Measurements from ENCODE around the gene NOD2. TPM values are rescaled to one million over a fixed set of nuclear protein-coding genes. Genes with fewer than 3 reads are reported as not detected.

Gene NOD2
- total and polyA plus RNA-seq, 8 donors, result 0.79 to 15.2 (median 1.7) TPM

GRCh38 chr16:50774405-50774804 is 81.0 kb downstream of the NOD2 start:
- no peaks in the 10 kb centered on the region for H3K4me1 ChIP-seq
- TF ChIP-seq, protein P1, sequence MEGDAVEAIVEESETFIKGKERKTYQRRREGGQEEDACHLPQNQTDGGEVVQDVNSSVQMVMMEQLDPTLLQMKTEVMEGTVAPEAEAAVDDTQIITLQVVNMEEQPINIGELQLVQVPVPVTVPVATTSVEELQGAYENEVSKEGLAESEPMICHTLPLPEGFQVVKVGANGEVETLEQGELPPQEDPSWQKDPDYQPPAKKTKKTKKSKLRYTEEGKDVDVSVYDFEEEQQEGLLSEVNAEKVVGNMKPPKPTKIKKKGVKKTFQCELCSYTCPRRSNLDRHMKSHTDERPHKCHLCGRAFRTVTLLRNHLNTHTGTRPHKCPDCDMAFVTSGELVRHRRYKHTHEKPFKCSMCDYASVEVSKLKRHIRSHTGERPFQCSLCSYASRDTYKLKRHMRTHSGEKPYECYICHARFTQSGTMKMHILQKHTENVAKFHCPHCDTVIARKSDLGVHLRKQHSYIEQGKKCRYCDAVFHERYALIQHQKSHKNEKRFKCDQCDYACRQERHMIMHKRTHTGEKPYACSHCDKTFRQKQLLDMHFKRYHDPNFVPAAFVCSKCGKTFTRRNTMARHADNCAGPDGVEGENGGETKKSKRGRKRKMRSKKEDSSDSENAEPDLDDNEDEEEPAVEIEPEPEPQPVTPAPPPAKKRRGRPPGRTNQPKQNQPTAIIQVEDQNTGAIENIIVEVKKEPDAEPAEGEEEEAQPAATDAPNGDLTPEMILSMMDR (IDR thresholded peaks at IDR 0.05), result no peak
- peaks cover 0 to 15% of the 10 kb centered on the region in 2 donors for H3K36me3 ChIP-seq
- ATAC-seq, result no peak
- intact Hi-C loops (cut with DNase I), result no loop called here
- H3K27ac ChIP-seq, result no peak overlapping the region
- no peak overlapping the region for H3K4me3 ChIP-seq
- no peaks in the 10 kb centered on the region for H3K27me3 ChIP-seq
- H3K9me3 ChIP-seq, result no peaks in the 10 kb centered on the region
- no peak for DNase-seq

- Histone ChIP-seq H3K36me3 (peaks cover 0 to 17% of the 10 kb centered on the region in 2 donors), H3K9me3 (no peaks in the 10 kb centered on the region), H3K4me1 (no peaks in the 10 kb centered on the region), H3K27me3 (no peaks in the 10 kb centered on the region), H3K4me3 (no peak overlapping the region), H3K27ac (no peak overlapping the region)
- intact Hi-C loops (cut with DNase I), result no loop called here
- ATAC-seq, result no peak
- TF ChIP-seq, protein P1 (IDR thresholded peaks at IDR 0.05), result no peak
- DNase-seq, result no peak
Measured at GRCh38 chr16:50774960-50775359, 81.6 kb downstream of the NOD2 start.

DNA sequence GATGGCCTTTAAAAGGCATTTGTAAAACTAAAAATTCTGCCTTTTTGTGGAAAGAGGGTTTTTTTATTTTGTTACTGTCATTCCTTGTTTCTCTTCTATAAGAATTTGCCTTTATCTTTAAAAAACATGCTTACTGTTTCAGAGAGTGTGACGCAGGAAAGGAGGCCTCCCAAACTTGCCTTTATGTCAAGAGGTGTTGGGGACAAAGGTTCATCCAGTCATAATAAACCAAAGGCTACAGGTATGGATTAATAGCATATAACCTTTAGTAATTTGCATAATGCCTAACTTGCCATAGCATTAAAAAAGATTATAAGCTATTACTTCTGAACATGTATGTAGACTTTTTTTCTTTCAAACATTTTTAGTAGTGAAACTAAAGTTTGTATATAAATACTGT is 82.6 kb downstream of the NOD2 start:
- H3K4me3 ChIP-seq, result no peak overlapping the region
- H3K9me3 ChIP-seq, result no peaks in the 10 kb centered on the region
- no peak for DNase-seq
- ATAC-seq, result no peak
- H3K4me1 ChIP-seq, result no peaks in the 10 kb centered on the region
- peaks cover 0 to 27% of the 10 kb centered on the region in 2 donors for H3K36me3 ChIP-seq
- intact Hi-C loops (cut with DNase I), result no loop called here
- H3K27ac ChIP-seq, result no peak overlapping the region
- H3K27me3 ChIP-seq, result no peaks in the 10 kb centered on the region
- TF ChIP-seq, protein P1 (IDR thresholded peaks at IDR 0.05), result no peak

- intact Hi-C loops (cut with DNase I), result no loop called here
- ATAC-seq (no peak), DNase-seq (no peak)
- peaks cover 0 to 52% of the 10 kb centered on the region in 2 donors for H3K36me3 ChIP-seq
- no peak overlapping the region for H3K4me3 ChIP-seq
- no peak overlapping the region for H3K27ac ChIP-seq
- no peaks in the 10 kb centered on the region for H3K9me3 ChIP-seq
- no peaks in the 10 kb centered on the region for H3K27me3 ChIP-seq
- TF ChIP-seq, protein P1 (IDR thresholded peaks at IDR 0.05), result no peak
- H3K4me1 ChIP-seq, result no peaks in the 10 kb centered on the region
Measured at GRCh38 chr16:50778284-50779163, 85.1 kb downstream of the NOD2 start.

DNA sequence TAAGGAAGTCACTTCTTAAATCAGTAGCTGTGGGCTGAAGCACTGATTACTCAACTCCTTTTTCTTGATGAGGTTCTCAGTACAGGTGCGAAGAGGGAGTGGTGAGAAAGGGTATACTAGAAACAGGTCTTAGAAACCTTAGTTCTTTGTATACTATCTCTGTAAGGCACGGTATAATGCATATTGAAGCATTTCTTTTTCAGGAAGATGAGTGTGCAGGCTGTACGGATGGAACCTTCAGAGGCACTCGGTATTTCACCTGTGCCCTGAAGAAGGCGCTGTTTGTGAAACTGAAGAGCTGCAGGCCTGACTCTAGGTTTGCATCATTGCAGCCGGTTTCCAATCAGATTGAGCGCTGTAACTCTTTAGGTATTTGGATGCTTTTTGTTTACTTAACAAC is 87.6 kb downstream of the NOD2 start:
- DNase-seq, result no peak

More for the DNA sequence above, 87.6 kb downstream of the NOD2 start:
- intact Hi-C loops (cut with DNase I), result no loop called here
- H3K9me3 ChIP-seq, result no peaks in the 10 kb centered on the region
- H3K27ac ChIP-seq, result no peak overlapping the region
- ATAC-seq, result no peak
- peaks cover 0 to 75% of the 10 kb centered on the region in 2 donors for H3K36me3 ChIP-seq
- TF ChIP-seq, protein P1 (IDR thresholded peaks at IDR 0.05), result no peak
- no peaks in the 10 kb centered on the region for H3K4me1 ChIP-seq
- no peaks in the 10 kb centered on the region for H3K27me3 ChIP-seq
- H3K4me3 ChIP-seq, result no peak overlapping the region

All from left lung (tissue), 10 donors.